Left lung (tissue), 14 donors: ENCODE measurements around the gene PDZK1. TPM values are rescaled to one million over a fixed set of nuclear protein-coding genes. Genes with fewer than 3 reads are reported as not detected.
A peak's percentile ranks its signal among the peaks of the same experiment; 100 is the strongest.

Experiments used
- ATAC-seq: fragments of 200-7000 bp; cut with Tn5 transposase; one replicate; pipeline ENCODE4 v1.9.1; 2020; ENCODE audit warnings: moderate library complexity
- DNase-seq, 4 donors: peaks; one replicate each; pipeline ENCODE4 v3.0.0-alpha.2; 2013 to 2020
- H3K27ac ChIP-seq, 2 donors: fragments of 200-600 bp; sonication (generic) in 1 of 2; one replicate each; pipeline versions ENCODE4 v1.5.0 to v1.8.0; 2020 to 2021
- H3K27me3 ChIP-seq, 2 donors: fragments of 200-600 bp; sonication (generic) in 1 of 2; one replicate each; pipeline versions ENCODE4 v1.5.0 to v1.8.0; 2020 to 2021
- H3K36me3 ChIP-seq, 2 donors: fragments of 200-600 bp; sonication (generic) in 1 of 2; one replicate each; pipeline versions ENCODE4 v1.5.0 to v1.8.0; 2020 to 2021
- H3K4me1 ChIP-seq, 2 donors: fragments of 200-600 bp; one replicate each; pipeline ENCODE4 v1.8.0; 2021
- H3K4me3 ChIP-seq, 2 donors: fragments of 200-600 bp; sonication (generic) in 1 of 2; one replicate each; pipeline versions ENCODE4 v1.5.0 to v1.8.0; 2020 to 2021; ENCODE audit warnings: mild to moderate bottlenecking in 1 of 2
- H3K9me3 ChIP-seq, 2 donors: fragments of 200-600 bp; sonication (generic) in 1 of 2; one replicate each; pipeline versions ENCODE4 v1.5.0 to v1.8.0; 2020 to 2021
- CTCF ChIP-seq, 2 donors: fragments of 200-600 bp; sonication (generic) in 1 of 2; IDR thresholded peaks; one replicate each; pipeline versions ENCODE4 v1.5.0 to v1.8.0; 2021; ENCODE audit warnings: antibody characterized with exemption in 2 of 2
- intact Hi-C, 2 donors: fragments of 100-400 bp; cut with DNase I; formaldehyde crosslinking; loops; one replicate each; pipeline versions ENCODE4 v1.11.2 to v1.14.2; 2022
- long read RNA-seq, 12 donors: library from polyadenylated mRNA in 2 of 12; unstranded in 2 of 12; transcript quantifications; one replicate each; pipeline ENCODE4 v2.0.0 and lab custom pipeline, GENCODE V29; 2019 to 2026
- polyA plus RNA-seq, 6 donors: library from polyadenylated mRNA; unstranded; fragments of 120-200 nt; gene quantifications; one replicate each; pipeline ENCODE4 v1.2.1, GENCODE V29; 2013; ENCODE audit not compliant: insufficient read length in 6 of 6
- total RNA-seq, 2 donors: library from RNA; stranded (reverse); fragmentation: NEBNext Ultra II Directional; extraction: Animal tissue kit (Norgen Biotek cat#: 25700); gene quantifications; one replicate each; pipeline ENCODE4 v1.2.1, GENCODE V29; 2021
- donor health status: DM: no; HTN: yes; CAD: no.
- donor health status: DM: no; HTN: no; CAD: no.

PDZK1 gene
- total RNA-seq (under 1 TPM; 0.18 to 0.29 TPM), polyA plus RNA-seq (1 to 10 TPM; 1.8 to 3.0 (median 2.1) TPM)
- long read RNA-seq, donor 1: 0 reads
- long read RNA-seq, donor 2: 0 reads
- long read RNA-seq, donor 3: 0 reads
- long read RNA-seq, donor 4: 0 reads
- long read RNA-seq, donor 5: 0 reads
- long read RNA-seq, donor 6: 0 reads
- long read RNA-seq, donor 7: 0 reads
- long read RNA-seq, donor 8: 0 reads
- long read RNA-seq, donor 9: 0 reads
- long read RNA-seq, donor 10: 0 reads
- long read RNA-seq, donor 11: 0 reads
- long read RNA-seq, donor 12: 0 reads

- no peak for ATAC-seq
These were observed at the start of gene PDZK1 for GRCh38 chr1:145707183-145707867. Gene PDZK1 (minus strand): TSS chr1:145707368. CDS start chr1:145688021, 19,347 bp downstream.

GRCh38 chr1:145751491-145752037, 44.4 kb upstream of the PDZK1 start:
- H3K4me3 ChIP-seq: no peak overlapping the region
- no peaks in the 10 kb centered on the region for H3K9me3 ChIP-seq
- DNase-seq (no peak), ATAC-seq (peak; percentile 50)
- intact Hi-C loops: no loop called here
- no peak for TF ChIP-seq CTCF (IDR thresholded peaks at IDR 0.05)
- H3K27ac ChIP-seq: no peak overlapping the region
- peaks cover 0 to 68% of the 10 kb centered on the region in 2 donors for H3K36me3 ChIP-seq
- H3K4me1 ChIP-seq: no peaks in the 10 kb centered on the region
- H3K27me3 ChIP-seq: no peaks in the 10 kb centered on the region

More at GRCh38 chr1:145707183-145707867, at the start of gene PDZK1:
- Histone ChIP-seq H3K4me3 (no peak within 1 kb of the TSS), H3K36me3 (no peaks in the 10 kb centered on the region), H3K27ac (no peak within 1 kb of the TSS), H3K4me1 (no peaks in the 10 kb centered on the region), H3K9me3 (no peaks in the 10 kb centered on the region), H3K27me3 (no peaks in the 10 kb centered on the region)
- DNase-seq: no peak
- no peak for TF ChIP-seq CTCF (IDR thresholded peaks at IDR 0.05)
- intact Hi-C loops: no loop called here

GRCh38 chr1:145750426-145750825, 43.3 kb upstream of the PDZK1 start:
- H3K36me3 ChIP-seq: peaks cover 0 to 69% of the 10 kb centered on the region in 2 donors
- DNase-seq: no peak
- intact Hi-C loops: no loop called here

GRCh38 chr1:145747398-145748247, 40.5 kb upstream of the PDZK1 start:
- H3K36me3 ChIP-seq: peaks cover 0 to 84% of the 10 kb centered on the region in 2 donors
- no peak for DNase-seq
- no peak for ATAC-seq
- no peak for TF ChIP-seq CTCF (IDR thresholded peaks at IDR 0.05)
- H3K27me3 ChIP-seq: no peaks in the 10 kb centered on the region
- H3K4me1 ChIP-seq: no peaks in the 10 kb centered on the region
- H3K9me3 ChIP-seq: no peaks in the 10 kb centered on the region
- intact Hi-C loops: no loop called here
- peak overlapping the region in 1 of 2 donors; percentile 31 for H3K27ac ChIP-seq
- H3K4me3 ChIP-seq: no peak overlapping the region

More at GRCh38 chr1:145750426-145750825, 43.3 kb upstream of the PDZK1 start:
- no peak overlapping the region for H3K27ac ChIP-seq
- no peaks in the 10 kb centered on the region for H3K9me3 ChIP-seq
- TF ChIP-seq CTCF (IDR thresholded peaks at IDR 0.05): no peak
- no peaks in the 10 kb centered on the region for H3K27me3 ChIP-seq
- H3K4me1 ChIP-seq: no peaks in the 10 kb centered on the region
- ATAC-seq: peak; percentile 14
- H3K4me3 ChIP-seq: no peak overlapping the region
